NK-92 (cell line): ENCODE results near the gene ICAM3.
A peak's percentile ranks its signal among the peaks of the same experiment; 100 is the strongest.
"Not testable (repeated sequence)": the region's sequence is repeated elsewhere in the genome, so short reads cannot be mapped to it uniquely, and the experiment has no call there.

Experiments used
- DNase-seq: peaks from one replicate; lab custom pipeline; 2025; ENCODE audit not compliant: unreplicated experiment; lab: John Stamatoyannopoulos, UW

ICAM3 gene

DNA sequence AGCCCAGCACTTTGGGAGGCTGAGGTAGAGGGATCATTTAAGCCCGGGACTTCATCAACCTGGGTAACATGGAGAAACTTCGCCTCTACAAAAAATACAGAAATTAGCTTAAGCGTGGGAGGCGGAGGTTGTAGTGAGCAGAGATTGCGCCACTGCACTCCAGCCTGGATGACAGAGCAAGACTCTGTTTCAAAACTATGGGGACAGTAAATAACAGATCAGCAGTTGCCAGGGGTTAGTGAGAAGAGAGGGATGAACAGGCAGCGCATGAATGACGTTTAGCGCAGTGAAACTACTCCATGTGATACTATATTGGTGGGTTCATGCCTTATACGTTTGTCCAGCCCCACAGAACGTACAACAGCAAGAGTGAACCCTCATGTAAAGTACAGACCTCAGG is 7.1 kb upstream of the ICAM3 start:
- DNase-seq = no peak

GRCh38 chr19:10344780-10345179 is 5.4 kb upstream of the ICAM3 start:
- DNase-seq = no peak

DNA sequence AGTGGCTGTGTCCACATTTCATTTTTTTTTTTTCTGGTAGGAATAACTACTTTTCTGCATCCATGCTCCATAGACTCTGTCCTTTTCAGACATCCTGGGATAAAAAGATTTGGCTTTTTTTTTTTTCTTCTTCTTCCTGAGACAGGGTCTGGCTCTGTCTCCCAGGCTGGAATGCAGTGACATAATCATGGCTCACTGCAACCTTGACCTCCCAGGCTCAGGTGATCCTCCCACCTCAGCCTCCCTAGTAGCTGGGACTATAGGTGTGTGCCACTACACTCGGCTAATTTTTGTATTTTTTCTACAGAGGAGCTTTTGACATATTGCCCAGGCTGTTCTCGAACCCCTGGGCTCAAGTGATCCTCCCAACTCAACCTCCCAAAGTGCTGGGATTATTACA is 4.1 kb upstream of the ICAM3 start:
- DNase-seq = no peak

DNA sequence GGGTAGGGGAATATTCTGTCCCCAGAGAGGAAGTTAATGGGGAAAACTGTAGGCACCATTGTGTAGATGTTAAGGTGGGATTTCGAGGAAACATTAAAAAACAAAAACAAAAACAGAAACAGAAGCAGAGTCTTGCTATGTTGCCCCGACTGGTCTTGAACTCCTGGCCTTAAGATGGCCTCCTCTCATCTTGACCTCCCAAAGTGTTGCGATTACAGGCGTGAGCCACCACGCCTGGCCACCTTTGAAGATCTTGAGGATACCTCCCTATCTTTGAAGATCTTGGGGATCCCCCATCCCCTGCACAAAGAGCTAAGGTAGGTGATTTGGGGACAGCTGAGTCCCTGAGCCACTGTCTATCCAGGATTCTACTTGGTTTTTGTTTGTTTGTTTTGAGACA is 553 bp upstream of the ICAM3 start:
- no peak for DNase-seq

DNA sequence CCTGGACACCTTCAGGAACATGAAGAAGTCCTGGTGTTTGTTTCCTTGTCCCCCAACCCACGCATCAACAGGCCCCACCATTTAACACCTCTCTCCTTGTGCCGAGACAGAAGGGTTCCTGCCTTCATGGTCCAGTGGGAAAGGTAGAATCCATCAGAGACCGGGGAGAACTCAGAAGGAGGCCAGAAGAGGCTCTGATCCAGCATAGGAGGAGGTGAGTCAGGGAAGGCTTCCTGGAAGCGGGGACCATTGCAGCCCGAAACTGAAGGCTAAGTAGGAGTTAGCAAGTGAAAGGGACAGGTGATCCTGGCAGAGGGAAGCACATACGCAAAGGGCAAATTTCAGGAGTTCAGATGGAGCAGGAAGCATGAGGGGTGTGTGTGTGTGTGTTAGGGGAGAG is 484 bp downstream of the ICAM3 start:
- no peak for DNase-seq

GRCh38 chr19:10336725-10337124 is 2.7 kb downstream of the ICAM3 start:
- not testable (repeated sequence) for DNase-seq

DNA sequence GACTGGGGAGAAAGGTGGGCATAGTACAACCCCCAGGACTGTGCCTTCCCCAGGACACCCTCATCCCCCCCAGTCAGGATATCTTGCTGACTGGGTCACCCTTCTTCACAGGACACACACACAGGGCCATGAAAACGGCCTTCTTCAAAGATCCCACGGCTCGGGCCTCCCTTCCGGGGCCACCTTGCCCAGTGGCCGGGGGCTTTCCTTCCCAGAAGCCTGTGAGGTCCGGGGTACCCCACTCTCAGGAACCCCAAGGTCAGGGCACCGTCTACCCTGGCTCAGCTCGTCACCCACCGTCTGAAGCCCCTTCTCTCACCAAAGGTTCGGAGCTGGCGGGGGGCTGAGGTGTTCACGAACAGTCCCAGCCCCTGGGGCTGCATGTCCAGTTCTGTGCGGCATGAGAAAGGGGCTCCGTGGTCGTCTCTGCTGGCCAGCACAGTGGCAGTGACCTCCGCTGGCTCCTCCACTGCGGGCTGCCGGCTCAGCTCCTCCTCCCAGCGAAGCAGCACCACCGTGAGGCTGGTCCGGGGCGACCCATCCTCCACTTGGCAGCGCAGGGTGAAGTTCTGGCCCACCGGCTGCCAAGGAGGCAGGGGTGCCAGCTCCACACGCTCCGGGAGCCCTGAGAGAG is 4.0 kb downstream of the ICAM3 start:
- DNase-seq = no peak

GRCh38 chr19:10334588-10335351 is 4.7 kb downstream of the ICAM3 start:
- DNase-seq = no peak

DNA sequence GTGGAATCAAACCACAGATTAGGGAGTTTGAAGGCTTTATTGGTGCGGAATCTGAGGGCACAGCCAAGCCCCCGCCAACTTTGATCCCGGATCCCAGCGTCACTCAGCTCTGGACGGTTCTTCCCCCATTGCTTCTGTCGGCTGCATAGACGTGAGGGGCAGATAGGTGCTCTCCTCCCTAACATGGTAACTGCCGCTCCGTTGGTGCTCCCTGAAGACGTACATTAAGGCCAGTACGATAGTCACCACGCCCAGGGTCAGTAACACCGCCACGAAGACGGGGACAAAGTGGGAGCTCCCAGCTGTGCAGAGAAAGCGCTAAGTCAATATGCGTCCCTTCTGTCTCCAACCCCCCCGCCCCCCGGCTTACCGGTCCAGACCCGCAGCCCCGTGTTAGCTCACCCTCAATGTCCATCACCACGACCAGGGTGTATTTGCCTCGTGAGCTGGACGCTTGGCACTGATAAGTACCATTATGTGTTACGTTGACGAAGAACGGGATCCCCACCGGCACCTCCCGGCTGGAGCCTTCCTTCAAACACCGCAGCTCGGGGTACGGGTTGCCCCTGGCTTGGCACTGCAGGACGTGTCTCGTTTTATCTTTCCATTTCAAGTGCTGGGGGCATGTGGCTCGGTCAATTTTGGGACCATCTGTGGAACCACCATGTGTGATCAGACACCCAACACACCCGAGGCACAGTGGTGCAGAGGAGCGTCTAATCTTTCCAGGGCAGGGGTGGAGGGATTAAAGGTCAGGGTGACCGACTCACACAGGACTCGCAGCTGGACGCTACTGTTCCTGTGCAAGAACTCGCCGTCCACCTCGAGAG is 5.5 kb downstream of the ICAM3 start:
- DNase-seq = no peak

DNA sequence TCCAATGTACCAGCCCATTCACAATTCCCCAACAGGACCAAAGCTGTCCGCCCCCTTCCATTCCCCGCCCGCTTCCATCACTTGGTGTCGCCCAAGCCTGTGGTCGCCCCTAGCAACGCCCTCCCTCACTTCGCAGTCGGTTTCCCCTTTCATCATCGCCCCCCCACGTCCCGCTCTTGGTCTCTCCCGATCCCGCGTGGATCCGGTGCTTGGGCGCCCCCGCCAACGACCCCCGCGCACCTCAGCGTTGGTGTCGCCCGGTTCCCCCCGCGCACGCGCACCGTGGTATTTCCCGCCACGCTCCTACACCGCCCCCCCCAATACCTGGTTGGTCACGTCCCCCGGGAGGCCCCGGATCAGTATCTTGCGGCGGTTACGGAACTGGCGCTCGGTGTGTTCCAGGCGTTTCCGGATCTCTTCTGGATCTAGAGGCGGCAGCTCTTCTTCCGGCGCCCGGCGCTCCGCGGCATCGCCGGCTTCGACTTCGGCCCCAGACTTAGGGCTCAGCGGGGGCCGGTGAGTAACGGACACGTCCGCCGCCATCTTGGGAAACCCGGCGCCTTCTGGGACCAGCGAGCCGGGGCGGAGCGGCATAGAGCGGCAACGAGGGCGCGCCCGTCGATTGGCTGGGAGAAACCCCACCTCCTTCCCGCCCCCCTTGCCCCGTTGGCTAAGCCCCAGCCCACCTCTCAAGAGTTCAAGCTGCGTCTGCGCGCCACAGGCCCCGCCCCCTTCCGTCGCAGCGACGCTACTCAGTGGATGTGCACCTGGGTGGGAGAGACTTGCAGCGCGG is 6.3 kb downstream of the ICAM3 start, which contains the start of gene RAVER1:
Gene RAVER1 (minus strand): TSS at position 565 of the 793 bp plus-strand sequence. CDS start 22 bp downstream, at position 543.
- DNase-seq = peak; percentile 91

DNA sequence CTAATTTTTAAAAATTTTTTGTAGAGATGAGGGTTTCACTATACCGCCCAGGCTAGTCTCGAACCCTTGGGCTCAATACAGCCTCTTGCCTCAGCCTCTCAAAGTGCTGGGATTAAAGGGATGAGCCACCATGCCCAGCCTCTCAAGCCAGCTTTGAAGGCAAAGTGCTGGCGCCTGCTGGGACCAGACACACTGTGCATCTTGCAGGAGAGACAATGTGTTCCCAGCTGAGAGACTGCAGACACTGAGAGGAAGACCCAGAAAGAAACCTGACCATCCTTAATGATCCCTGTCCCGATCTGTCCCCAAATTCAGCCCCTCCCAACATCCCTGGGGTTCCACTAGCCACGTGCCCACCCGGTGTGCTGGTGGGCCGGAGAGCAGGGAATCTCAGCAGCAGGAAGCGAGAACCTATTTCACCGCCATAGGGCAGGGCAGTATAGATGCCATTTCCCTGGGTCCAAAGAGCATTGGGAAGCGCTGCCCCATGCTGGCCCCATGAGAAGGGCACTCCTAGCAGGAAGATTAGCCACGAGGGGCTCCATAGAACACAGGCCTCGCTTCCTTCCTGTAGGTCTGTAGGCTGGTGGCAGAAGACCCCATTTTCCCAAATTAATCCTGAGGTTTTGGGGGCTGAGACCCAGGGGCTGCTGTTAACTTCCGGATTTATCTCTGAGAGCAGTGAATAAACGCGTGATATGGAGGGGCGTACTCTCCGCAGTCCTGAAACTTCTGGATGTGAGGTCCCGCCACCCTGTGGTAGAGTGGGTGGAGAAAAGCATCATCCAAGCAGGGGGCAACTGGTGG is 7.1 kb downstream of the ICAM3 start:
- no peak for DNase-seq

GRCh38 chr19:10329555-10329954 is 9.9 kb downstream of the ICAM3 start:
- no peak for DNase-seq

DNA sequence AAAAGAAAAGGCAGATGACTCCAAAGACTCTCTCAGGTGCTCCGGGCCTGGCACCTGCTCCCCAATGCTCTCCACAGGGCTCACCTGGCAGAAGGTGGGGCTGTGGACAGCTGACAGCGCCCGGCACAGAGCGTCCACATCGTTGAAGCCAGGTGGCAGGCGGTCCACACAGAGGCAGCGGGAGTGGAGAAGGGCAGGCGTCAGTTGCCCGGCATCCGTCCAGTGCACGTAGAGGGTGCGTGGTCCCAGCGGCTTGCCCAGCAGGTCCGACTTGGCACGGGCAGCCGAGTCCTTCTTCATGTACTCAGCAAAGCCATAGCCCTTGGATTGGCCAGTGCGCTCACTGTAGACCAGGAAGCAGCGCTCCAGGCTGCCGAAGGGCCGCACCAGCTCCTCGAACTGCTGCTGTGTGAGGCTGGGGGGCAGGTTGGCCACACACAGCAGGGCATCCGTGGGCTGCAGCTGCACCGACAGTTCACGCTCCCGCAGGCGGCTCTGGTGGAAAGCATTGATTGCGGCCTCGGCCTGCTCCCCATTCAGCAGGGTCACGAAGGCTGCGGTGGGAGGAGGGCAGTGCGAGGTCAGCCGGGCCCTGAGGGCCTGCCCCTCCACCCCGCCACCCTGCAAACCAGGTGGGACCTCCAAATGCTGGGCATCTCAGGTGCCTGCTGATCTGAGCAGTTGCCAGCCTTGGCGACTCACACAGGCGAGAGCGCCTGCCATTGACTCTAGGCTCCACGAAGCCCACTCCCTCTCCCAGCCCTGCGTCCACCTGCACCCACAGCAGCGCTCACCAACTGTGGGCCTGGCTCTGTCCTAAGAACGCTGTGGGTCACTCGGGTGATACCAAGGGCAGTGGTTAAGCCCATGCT is 10.6 kb downstream of the ICAM3 start:
- no peak for DNase-seq

DNA sequence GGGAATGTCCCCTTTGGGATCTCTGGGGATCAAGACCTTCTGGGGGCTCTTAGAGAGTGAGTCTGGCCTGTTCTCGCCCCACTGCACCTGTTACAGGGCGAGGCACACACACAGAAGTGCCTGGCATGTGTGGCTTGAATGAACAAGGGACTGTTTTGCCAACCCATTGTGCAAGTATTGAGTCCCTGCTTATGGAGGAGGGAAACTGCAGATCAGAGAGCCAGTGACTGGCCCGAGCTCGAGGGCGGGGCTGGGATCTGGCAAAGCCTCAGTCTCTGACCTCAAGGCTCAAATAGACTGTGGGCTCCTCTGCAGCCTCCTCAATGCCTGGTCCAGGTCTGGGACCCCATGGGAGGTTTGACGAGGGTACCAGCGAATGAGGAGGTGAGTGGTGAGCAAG is 11.6 kb downstream of the ICAM3 start:
- no peak for DNase-seq

- no peak for DNase-seq
Measured at GRCh38 chr19:10325732-10326131, 13.7 kb downstream of the ICAM3 start.

DNA sequence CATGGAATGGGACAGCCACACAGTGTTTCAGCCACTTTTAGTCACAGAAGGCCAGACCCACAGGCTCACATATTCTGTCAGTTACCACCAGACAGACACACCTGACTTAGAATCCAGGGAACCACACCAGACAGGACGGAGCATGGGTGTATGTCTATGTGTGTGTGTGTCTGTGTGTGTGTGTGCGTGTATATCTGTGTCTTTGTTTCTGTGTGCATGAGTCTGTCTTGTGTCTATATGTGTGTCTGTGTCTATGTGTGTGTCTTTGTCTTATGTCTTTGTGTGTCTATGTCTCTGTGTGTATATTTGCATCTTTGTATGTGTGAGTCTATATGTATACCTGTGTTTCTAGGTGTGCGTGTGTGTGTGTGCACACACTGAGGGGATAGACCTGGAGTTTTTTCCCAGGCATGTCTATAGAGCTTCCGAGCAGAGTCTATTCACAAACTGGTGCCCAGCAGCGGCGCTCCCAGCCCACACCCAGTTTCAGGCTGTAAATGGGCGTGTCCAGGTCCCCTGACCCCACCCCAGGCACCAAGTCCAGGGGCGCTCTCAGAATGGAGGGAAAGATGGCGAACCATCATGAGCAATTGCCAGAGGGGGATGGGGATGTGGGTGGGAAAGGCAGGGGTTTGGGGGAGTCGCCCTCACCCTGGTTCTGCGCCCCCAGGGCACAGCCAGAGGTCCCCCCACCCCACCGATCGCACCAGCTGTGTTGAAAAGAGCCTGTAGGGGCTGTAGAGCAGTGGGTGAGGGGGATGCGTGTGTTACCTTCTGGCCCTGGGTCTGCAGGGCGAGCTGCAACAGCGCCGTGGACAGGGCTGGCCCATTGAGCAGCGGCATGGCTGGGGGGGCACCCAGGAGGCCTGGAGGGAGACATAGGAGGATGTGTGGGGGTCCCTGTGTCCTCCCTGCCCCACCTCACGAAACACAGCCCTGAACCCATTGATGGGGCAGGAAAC is 17.3 kb downstream of the ICAM3 start:
- no peak for DNase-seq

- no peak for DNase-seq
Measured at GRCh38 chr19:10321417-10321797, 18.0 kb downstream of the ICAM3 start.
